Adrenal gland (tissue), 19 donors: ENCODE data around the gene CLTRN. TPM values are rescaled to one million over a fixed set of nuclear protein-coding genes. Genes with fewer than 3 reads are reported as not detected.
"Not testable (repeated sequence)": the region's sequence is repeated elsewhere in the genome, so short reads cannot be mapped to it uniquely, and the experiment has no call there.

Experiments used
- DNase-seq, 7 donors: peaks; one replicate each; pipeline ENCODE4 v3.0.0-alpha.2; 2019 to 2020
- H3K27ac ChIP-seq, 5 donors: fragments of 200-600 bp; sonication (generic) in 4 of 5; 1 replicate in 3 of 5; 2 replicates in 2 of 5; pipeline versions ENCODE4 v1.5.1 to v1.8.0; 2016 to 2020; ENCODE audit warnings: mild to moderate bottlenecking in 1 of 5
- H3K27me3 ChIP-seq: fragments of 200-600 bp; 2 replicates; pipeline ENCODE4 v1.8.0; 2021
- H3K36me3 ChIP-seq, 2 donors: fragments of 200-600 bp; replicated peaks in 1 of 2; 1 replicate in 1 of 2; 2 replicates in 1 of 2; pipeline versions ENCODE4 v1.5.1 to v1.8.0; 2018 to 2022
- H3K4me1 ChIP-seq, 2 donors: fragments of 200-600 bp; replicated peaks in 1 of 2; 1 replicate in 1 of 2; 2 replicates in 1 of 2; pipeline versions ENCODE4 v1.5.1 to v1.8.0; 2018 to 2021
- H3K4me3 ChIP-seq, 4 donors: fragments of 200-600 bp; sonication (generic) in 3 of 4; one replicate each; pipeline ENCODE4 v1.5.1; 2016 to 2018
- H3K9me3 ChIP-seq, 3 donors: fragments of 200-600 bp; sonication (generic) in 1 of 3; replicated peaks in 1 of 3; 1 replicate in 2 of 3; 2 replicates in 1 of 3; pipeline versions ENCODE4 v1.5.1 to v1.8.0; 2016 to 2021
- CTCF ChIP-seq, 6 experiments: fragments of 450-650 bp in 4 of 6; fragments of 200-600 bp in 2 of 6; sonication (generic) in 1 of 6; IDR thresholded peaks; 1 replicate in 5 of 6; 2 replicates in 1 of 6; pipeline versions ENCODE4 v1.5.1 to v1.8.0; 2016 to 2021; ENCODE audit warnings: antibody characterized with exemption in 6 of 6, mild to moderate bottlenecking in 2 of 6, moderate library complexity in 1 of 6
- POLR2A ChIP-seq, 2 donors: fragments of 450-650 bp; IDR thresholded peaks; one replicate each; pipeline ENCODE4 v1.6.1; 2017; ENCODE audit warnings: antibody characterized with exemption in 2 of 2, mild to moderate bottlenecking in 2 of 2, moderate library complexity in 1 of 2
- WGBS, 4 donors: extraction: QIAGEN DNeasy Blood & Tissue Kit in 2 of 4; methylation state at CpG; one replicate each; pipeline versions ENCODE4 v1.1.5 to v1.1.7; 2013 to 2017; 5-methylcytosine and 5-hydroxymethylcytosine counted together
- intact Hi-C, 2 donors: fragments of 100-400 bp; cut with DNase I; formaldehyde crosslinking; loops; one replicate each; pipeline versions ENCODE4 v1.14.1 to v1.15.0; 2022 to 2023
- long read RNA-seq, 10 donors: library from polyadenylated mRNA in 3 of 10; unstranded in 2 of 10; stranded (forward) in 1 of 10; transcript quantifications; one replicate each; pipeline ENCODE4 v2.0.0 and lab custom pipeline, GENCODE V29; 2021 to 2026
- polyA plus RNA-seq, 3 donors: library from polyadenylated mRNA; stranded (reverse); fragments of 200-250 nt in 2 of 3; fragments of 350-450 nt in 1 of 3; fragmentation: Illumina TruSeq in 1 of 3; extraction: RNeasy Lipid Tissue Mini Kit (QIAGEN cat#74804) in 1 of 3; gene quantifications; one replicate each; pipeline ENCODE4 v1.2.3, GENCODE V29; 2013 to 2014
- total RNA-seq, 9 donors: library from RNA; depleted of rRNA in 4 of 9; stranded (reverse); fragments of >200 nt in 4 of 9; fragments of 120-200 nt in 1 of 9; fragmentation: NEBNext Ultra II Directional in 1 of 9; extraction: Animal tissue kit (Norgen Biotek cat#: 25700) in 1 of 9; gene quantifications; one replicate each; pipeline versions ENCODE4 v1.1.0 to v1.2.4, GENCODE V29; 2013 to 2023
- donor health status: healthy with polysubstance abuse.
- donor health status: Bipolar disorder and iron deficiency.
- donor health status: DM: yes; HTN: yes; CAD: no.
- donor health status: DM: no; HTN: no; CAD: no.
- donor health status: DM: no; HTN: no; CAD: no.
- donor health status: DM: yes; HTN: yes; CAD: no.

Gene CLTRN, protein sequence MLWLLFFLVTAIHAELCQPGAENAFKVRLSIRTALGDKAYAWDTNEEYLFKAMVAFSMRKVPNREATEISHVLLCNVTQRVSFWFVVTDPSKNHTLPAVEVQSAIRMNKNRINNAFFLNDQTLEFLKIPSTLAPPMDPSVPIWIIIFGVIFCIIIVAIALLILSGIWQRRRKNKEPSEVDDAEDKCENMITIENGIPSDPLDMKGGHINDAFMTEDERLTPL
- 1 to 10 TPM in 1 of 9 donors, under 1 TPM in 7, not detected in 1; 0.14 to 1.6 (median 0.50) TPM for total RNA-seq
- polyA plus RNA-seq, result 1 to 10 TPM; 1.3 to 1.8 (median 1.4) TPM
- long read RNA-seq, donor 1, result 0 reads
- long read RNA-seq, donor 2, result 0 reads
- long read RNA-seq, donor 3, result 0 reads
- long read RNA-seq, donor 4, result 0 reads
- long read RNA-seq, donor 5, partial matches to known transcripts, result 0 of 2 reads
- long read RNA-seq, donor 5, other reads (novel, unspliced or antisense), result 2 of 2 reads
- long read RNA-seq, donor 6, result 0 reads
- long read RNA-seq, donor 7, result 0 reads
- long read RNA-seq, donor 8, result 0 reads
- long read RNA-seq, donor 9, result 0 reads
- long read RNA-seq, donor 10, result 0 reads

DNA sequence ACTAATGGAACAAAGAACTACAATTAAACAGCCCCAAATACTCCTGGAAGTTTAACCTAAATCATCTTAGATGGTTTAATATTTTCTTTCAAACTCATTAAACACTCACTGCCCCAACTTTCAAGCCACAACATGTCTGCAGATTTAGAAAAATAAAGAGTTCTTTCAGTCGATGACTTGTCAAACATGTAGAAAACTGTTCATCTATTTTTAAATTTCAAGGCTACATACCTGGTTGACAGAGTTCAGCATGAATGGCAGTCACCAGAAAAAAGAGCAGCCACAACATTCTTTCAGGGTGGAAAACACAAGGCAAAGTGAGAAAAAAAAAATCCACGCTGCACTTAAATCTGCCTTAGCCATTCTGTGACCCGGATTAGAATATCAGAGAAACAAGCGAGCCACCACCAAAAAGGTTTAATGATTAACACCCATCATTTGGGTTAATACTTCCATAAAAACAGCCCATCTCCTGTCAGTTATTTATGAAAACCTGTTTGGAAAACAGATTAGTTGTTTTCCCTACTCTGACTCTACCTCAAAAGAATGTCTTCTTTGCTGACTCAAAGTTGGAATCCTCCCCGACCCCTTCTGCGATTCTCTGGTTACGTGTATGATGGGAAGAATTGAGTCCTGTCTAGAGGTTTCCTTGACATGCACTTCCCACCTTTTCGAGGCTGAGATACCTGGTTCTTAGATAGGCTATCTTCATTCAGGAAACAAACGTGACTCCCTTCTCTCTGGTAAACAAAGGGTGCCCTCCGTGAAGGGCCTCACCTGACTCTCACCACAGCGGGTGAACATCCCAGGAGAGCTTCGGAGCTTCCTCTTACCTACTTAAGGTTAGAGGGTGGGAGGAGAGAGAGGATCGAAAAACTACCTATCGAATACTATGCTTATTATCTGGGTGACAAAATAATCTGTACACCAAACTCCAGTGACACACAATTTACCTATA lies at the start of gene CLTRN:
Gene CLTRN (minus strand): TSS at position 319 of the 958 bp plus-strand sequence. CDS start 30 bp downstream, at position 289.
- no peak for TF ChIP-seq POLR2A (IDR thresholded peaks at IDR 0.05)
- TF ChIP-seq CTCF (IDR thresholded peaks at IDR 0.05), result no peak
- Histone ChIP-seq H3K27me3 (peaks cover 24% of the 10 kb centered on the region), H3K9me3 (no peaks in the 10 kb centered on the region), H3K27ac (no peak within 1 kb of the TSS), H3K4me3 (no peak within 1 kb of the TSS), H3K4me1 (no peaks in the 10 kb centered on the region), H3K36me3 (no peaks in the 10 kb centered on the region)
- no peak for DNase-seq
- WGBS, 4 donors, result 51 to 61% (median 57%) methylated on average over 14 of the region's 14 CpGs
- intact Hi-C loops, result no loop called here

DNA sequence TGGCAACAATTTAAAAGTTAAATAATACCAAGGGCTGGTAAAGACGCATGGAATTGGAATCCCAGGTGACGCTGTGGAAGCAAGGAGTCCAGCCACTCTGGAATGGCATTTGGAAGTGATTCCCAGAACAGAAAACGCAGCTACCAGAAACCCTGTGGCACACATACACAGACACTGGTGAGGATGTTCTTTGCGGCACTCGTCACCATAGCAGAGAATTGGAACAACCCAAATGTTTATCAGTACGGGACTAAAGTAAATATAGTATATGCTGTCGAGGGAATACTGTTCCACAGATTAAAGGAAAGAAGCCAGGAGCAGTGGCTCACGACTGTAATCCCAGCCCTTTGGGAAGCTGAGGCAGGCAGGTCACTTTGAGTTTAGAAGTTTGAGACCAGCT lies 39.7 kb upstream of the CLTRN start:
- 90 to 99% (median 97%) methylated on average over 3 to 5 of the region's 8 CpGs for WGBS, 4 donors
- intact Hi-C loops, H3K4me1 ChIP-seq, H3K9me3 ChIP-seq, H3K27me3 ChIP-seq, H3K27ac ChIP-seq, DNase-seq, H3K36me3 ChIP-seq, H3K4me3 ChIP-seq: not testable (repeated sequence)

GRCh38 chrX:15703809-15704208 lies 39.2 kb upstream of the CLTRN start:
- H3K36me3 ChIP-seq, H3K27ac ChIP-seq, H3K27me3 ChIP-seq, H3K9me3 ChIP-seq, H3K4me3 ChIP-seq, H3K4me1 ChIP-seq, intact Hi-C loops, DNase-seq: not testable (repeated sequence)
- 100% methylated on average over 1 of the region's 5 CpGs; no CpG with 5 or more reads in 3 of the 4 donors for WGBS, 4 donors

DNA sequence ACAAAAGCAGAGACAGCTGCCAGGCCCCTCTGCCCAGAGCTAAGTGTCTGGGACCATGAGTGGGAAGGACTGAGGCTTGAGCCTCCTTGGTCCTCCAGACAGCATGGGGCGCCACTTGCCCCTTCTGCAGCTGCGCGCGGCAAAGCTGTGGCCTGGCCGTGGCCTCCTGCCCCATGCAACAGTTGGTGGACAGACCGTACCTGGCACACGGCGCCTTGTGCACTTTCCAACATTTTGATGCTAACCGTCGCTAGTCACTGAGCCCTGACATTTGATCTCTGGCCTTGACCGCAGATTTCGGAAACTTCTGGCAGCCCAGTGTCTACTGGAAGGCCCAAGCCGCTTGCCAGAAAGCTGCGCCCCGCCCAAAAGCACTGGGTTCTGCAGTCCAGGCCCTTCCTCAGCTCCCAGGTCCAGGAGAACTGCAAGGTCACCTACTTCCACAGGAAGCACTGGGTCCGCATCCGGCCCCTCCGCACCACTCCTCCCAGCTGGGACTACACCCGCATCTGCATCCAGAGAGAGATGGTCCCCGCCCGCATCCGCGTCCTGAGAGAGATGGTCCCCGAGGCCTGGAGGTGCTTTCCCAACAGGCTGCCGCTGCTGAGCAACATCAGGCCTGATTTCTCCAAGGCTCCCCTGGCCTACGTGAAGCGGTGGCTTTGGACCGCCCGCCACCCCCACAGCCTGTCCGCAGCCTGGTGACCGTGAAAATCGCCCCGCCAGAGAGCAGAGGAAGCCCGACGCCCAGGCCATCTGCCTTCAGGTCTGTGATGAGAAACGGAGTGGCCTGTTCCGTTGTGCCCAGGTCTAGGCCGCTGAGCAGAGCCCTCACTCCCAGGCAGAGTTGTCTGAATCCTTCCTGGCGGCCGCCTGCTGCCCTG lies 38.1 kb upstream of the CLTRN start:
- intact Hi-C loops, result no loop called here
- 95 to 99% (median 97%) methylated on average over 11 to 40 of the region's 40 CpGs for WGBS, 4 donors
- no peaks in the 10 kb centered on the region for H3K36me3 ChIP-seq
- H3K4me3 ChIP-seq, result no peak overlapping the region
- H3K4me1 ChIP-seq, result no peaks in the 10 kb centered on the region
- H3K27me3 ChIP-seq, result no peaks in the 10 kb centered on the region
- TF ChIP-seq POLR2A (IDR thresholded peaks at IDR 0.05) (no peak), CTCF (IDR thresholded peaks at IDR 0.05) (no peak)
- no peak overlapping the region for H3K27ac ChIP-seq
- H3K9me3 ChIP-seq, result no peaks in the 10 kb centered on the region
- no peak for DNase-seq
